CD14-positive monocyte (primary cell): Measurements from ENCODE around the gene CRTC3. TPM values are rescaled to one million over a fixed set of nuclear protein-coding genes. Genes with fewer than 3 reads are reported as not detected.

Source experiments
- DNase-seq, 3 donors: peaks; one replicate each; pipeline ENCODE4 v3.0.0-alpha.2; 2011 to 2022
- H2AFZ ChIP-seq: 2 replicates; pipeline ENCODE4 v1.6.0; 2012; ENCODE audit warnings: mild to moderate bottlenecking, low read depth, low read length, inconsistent platforms; ENCODE audit not compliant: insufficient read depth, poor library complexity, severe bottlenecking
- H3K27ac ChIP-seq, 2 donors: 1 replicate in 1 of 2; 2 replicates in 1 of 2; pipeline ENCODE4 v1.5.1; 2012 to 2013; ENCODE audit warnings: low read length in 2 of 2, control low read depth in 1 of 2, inconsistent platforms in 1 of 2, low read depth in 1 of 2, mild to moderate bottlenecking in 1 of 2
- H3K27me3 ChIP-seq, 2 donors: one replicate each; pipeline versions ENCODE4 v1.6.0 to v1.6.1; 2011 to 2013; ENCODE audit warnings: low read length in 2 of 2; ENCODE audit not compliant: control insufficient read depth in 2 of 2, insufficient read depth in 2 of 2
- H3K36me3 ChIP-seq, 2 donors: replicated peaks in 1 of 2; 1 replicate in 1 of 2; 2 replicates in 1 of 2; pipeline versions ENCODE4 v1.5.1 to v1.6.1; 2012 to 2013; ENCODE audit warnings: low read length in 2 of 2, control low read depth in 1 of 2, inconsistent platforms in 1 of 2, mild to moderate bottlenecking in 1 of 2; ENCODE audit not compliant: insufficient read depth in 2 of 2, control insufficient read depth in 1 of 2
- H3K4me1 ChIP-seq, 2 donors: 1 replicate in 1 of 2; 2 replicates in 1 of 2; pipeline versions ENCODE4 v1.5.1 to v1.6.1; 2012 to 2013; ENCODE audit warnings: low read length in 2 of 2, control low read depth in 1 of 2, inconsistent platforms in 1 of 2, mild to moderate bottlenecking in 1 of 2, moderate library complexity in 1 of 2; ENCODE audit not compliant: insufficient read depth in 2 of 2, control insufficient read depth in 1 of 2
- H3K4me2 ChIP-seq: replicated peaks from 2 replicates; pipeline ENCODE3; 2012; ENCODE audit warnings: low read length, moderate library complexity, mild to moderate bottlenecking; ENCODE audit not compliant: poor library complexity, severe bottlenecking; ENCODE audit errors: extremely low read depth
- H3K4me3 ChIP-seq, 3 experiments: fragments of 200-600 bp in 1 of 3; sonication (generic) in 1 of 3; replicated peaks in 1 of 3; 1 replicate in 2 of 3; 2 replicates in 1 of 3; pipeline ENCODE4 v1.5.1; 2011 to 2013; ENCODE audit warnings: low read length in 3 of 3, mild to moderate bottlenecking in 3 of 3, control low read depth in 2 of 3, low read depth in 2 of 3, inconsistent platforms in 1 of 3, moderate library complexity in 1 of 3
- H3K79me2 ChIP-seq: 2 replicates; pipeline ENCODE4 v1.6.0; 2012; ENCODE audit warnings: mild to moderate bottlenecking, control low read depth, inconsistent platforms, low read length, moderate library complexity; ENCODE audit not compliant: insufficient read depth
- H3K9ac ChIP-seq: 2 replicates; pipeline ENCODE4 v1.6.0; 2017; ENCODE audit warnings: low read length, mild to moderate bottlenecking; ENCODE audit not compliant: insufficient read depth, poor library complexity, severe bottlenecking
- H3K9me3 ChIP-seq, 2 donors: replicated peaks in 1 of 2; 1 replicate in 1 of 2; 2 replicates in 1 of 2; pipeline versions ENCODE4 v1.5.1 to v1.6.1; 2012 to 2013; ENCODE audit warnings: low read length in 2 of 2, control low read depth in 1 of 2; ENCODE audit not compliant: control insufficient read depth in 1 of 2, insufficient read depth in 1 of 2
- H4K20me1 ChIP-seq: 2 replicates; pipeline ENCODE4 v1.6.0; 2012; ENCODE audit warnings: mild to moderate bottlenecking, low read length, control low read depth, moderate library complexity; ENCODE audit not compliant: insufficient read depth
- H3K27ac Mint-ChIP-seq, 7 donors: one replicate each; pipeline ENCODE4 v1.8.0; 2020; ENCODE audit warnings: mild to moderate bottlenecking in 7 of 7, mixed read lengths in 7 of 7, moderate library complexity in 6 of 7, inconsistent platforms in 2 of 7
- H3K27me3 Mint-ChIP-seq, 3 donors: one replicate each; pipeline ENCODE4 v1.8.0; 2021 to 2022; ENCODE audit warnings: low read depth in 3 of 3, mild to moderate bottlenecking in 3 of 3, mixed read lengths in 3 of 3, moderate library complexity in 3 of 3, inconsistent platforms in 1 of 3
- H3K36me3 Mint-ChIP-seq, 2 donors: one replicate each; pipeline ENCODE4 v1.8.0; 2020; ENCODE audit warnings: mixed read lengths in 2 of 2, inconsistent platforms in 1 of 2, mild to moderate bottlenecking in 1 of 2
- H3K4me1 Mint-ChIP-seq: one replicate; pipeline ENCODE4 v1.8.0; 2020; ENCODE audit warnings: mild to moderate bottlenecking, mixed read lengths
- H3K4me3 Mint-ChIP-seq, 2 donors: one replicate each; pipeline ENCODE4 v1.8.0; 2020; ENCODE audit warnings: mild to moderate bottlenecking in 2 of 2, mixed read lengths in 2 of 2, moderate library complexity in 1 of 2
- H3K9me3 Mint-ChIP-seq, 7 donors: one replicate each; pipeline ENCODE4 v1.8.0; 2020 to 2022; ENCODE audit warnings: mixed read lengths in 7 of 7, mild to moderate bottlenecking in 6 of 7, moderate library complexity in 6 of 7, inconsistent platforms in 2 of 7
- WGBS: methylation state at CpG from one replicate; pipeline ENCODE4 v1.1.5; 2013; ENCODE audit warnings: missing lambda C conversion rate; ENCODE audit not compliant: insufficient coverage; 5-methylcytosine and 5-hydroxymethylcytosine counted together
- intact Hi-C, 2 donors: fragments of 100-400 bp; cut with micrococcal nuclease; formaldehyde crosslinking; loops; one replicate each; pipeline versions ENCODE4 v1.15.0 to v1.15.1; 2023
- polyA plus RNA-seq, 3 donors: library from polyadenylated mRNA; depleted of rRNA in 1 of 3; unstranded in 2 of 3; stranded (reverse) in 1 of 3; fragments of 300-500 nt in 2 of 3; fragments of >200 nt in 1 of 3; fragmentation: Illumina TruSeq in 2 of 3; gene quantifications; 1 replicate in 2 of 3; 2 replicates in 1 of 3; pipeline ENCODE4 v1.2.3, GENCODE V29; 2012 to 2021
- TF ChIP-seq, protein P1 (sequence below): fragments of 200-600 bp; IDR thresholded peaks from one replicate; pipeline ENCODE4 v1.8.0; 2022; ENCODE audit warnings: antibody characterized with exemption, mild to moderate bottlenecking

CRTC3 gene
- polyA plus RNA-seq, 3 donors: 6.0 to 25.4 (median 12.2) TPM

DNA sequence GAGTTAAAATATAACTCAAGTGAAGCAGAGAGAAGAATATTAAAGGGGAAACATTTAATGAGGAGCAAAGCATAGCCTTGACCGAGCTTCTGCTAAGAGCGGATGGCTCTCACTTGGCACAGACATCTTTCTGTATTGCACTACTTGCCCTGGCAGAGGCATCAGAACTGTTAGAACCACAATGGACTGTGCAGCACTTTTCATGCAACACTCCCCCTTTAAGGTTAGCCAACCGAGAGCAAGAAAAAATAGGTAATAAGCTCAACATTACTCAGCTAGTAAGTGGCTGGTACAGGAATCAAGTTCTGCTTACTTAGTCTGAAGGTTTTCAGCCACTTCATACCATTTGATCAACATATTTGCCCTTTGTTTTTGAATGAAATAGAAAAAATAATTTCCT is 33.7 kb downstream of the CRTC3 start:
- H3K4me1 Mint-ChIP-seq: peaks cover 79% of the 10 kb centered on the region
- intact Hi-C loops: loop anchor here in 1 of 2 donors (5.0 to 10.0 kb wide), 2 partner anchors 34 to 301 kb away; partner anchors contain the start of gene FURIN
- Histone ChIP-seq H3K4me1 (peaks cover 79 to 81% of the 10 kb centered on the region in 2 donors), H3K9ac (peak overlapping the region; percentile 65), H3K36me3 (peaks cover 0 to 8% of the 10 kb centered on the region in 2 donors), H3K79me2 (peaks cover 42% of the 10 kb centered on the region), H3K27ac (peak overlapping the region; percentile 51 to 96), H4K20me1 (no peaks in the 10 kb centered on the region), H3K27me3 (no peaks in the 10 kb centered on the region), H3K4me3 (peak overlapping the region in 1 of 3 experiments; percentile 59), H3K4me2 (peak overlapping the region; percentile 69), H3K9me3 (no peaks in the 10 kb centered on the region), H2AFZ (no peak overlapping the region)
- H3K36me3 Mint-ChIP-seq: peaks cover 20 to 22% of the 10 kb centered on the region in 2 donors
- DNase-seq: peak in 2 of 3 donors; percentile 50
- H3K27ac Mint-ChIP-seq: peak overlapping the region; percentile 93 to 99 (median 97)
- peaks cover 0 to 4% (median 0%) of the 10 kb centered on the region in 3 donors for H3K27me3 Mint-ChIP-seq
- peaks cover 0 to 2% (median 0%) of the 10 kb centered on the region in 7 donors for H3K9me3 Mint-ChIP-seq
- TF ChIP-seq, protein P1, sequence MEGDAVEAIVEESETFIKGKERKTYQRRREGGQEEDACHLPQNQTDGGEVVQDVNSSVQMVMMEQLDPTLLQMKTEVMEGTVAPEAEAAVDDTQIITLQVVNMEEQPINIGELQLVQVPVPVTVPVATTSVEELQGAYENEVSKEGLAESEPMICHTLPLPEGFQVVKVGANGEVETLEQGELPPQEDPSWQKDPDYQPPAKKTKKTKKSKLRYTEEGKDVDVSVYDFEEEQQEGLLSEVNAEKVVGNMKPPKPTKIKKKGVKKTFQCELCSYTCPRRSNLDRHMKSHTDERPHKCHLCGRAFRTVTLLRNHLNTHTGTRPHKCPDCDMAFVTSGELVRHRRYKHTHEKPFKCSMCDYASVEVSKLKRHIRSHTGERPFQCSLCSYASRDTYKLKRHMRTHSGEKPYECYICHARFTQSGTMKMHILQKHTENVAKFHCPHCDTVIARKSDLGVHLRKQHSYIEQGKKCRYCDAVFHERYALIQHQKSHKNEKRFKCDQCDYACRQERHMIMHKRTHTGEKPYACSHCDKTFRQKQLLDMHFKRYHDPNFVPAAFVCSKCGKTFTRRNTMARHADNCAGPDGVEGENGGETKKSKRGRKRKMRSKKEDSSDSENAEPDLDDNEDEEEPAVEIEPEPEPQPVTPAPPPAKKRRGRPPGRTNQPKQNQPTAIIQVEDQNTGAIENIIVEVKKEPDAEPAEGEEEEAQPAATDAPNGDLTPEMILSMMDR: no peak
- WGBS: 71% methylated on average over 2 of the region's 3 CpGs
- peak overlapping the region in 1 of 2 donors; percentile 79 for H3K4me3 Mint-ChIP-seq

DNA sequence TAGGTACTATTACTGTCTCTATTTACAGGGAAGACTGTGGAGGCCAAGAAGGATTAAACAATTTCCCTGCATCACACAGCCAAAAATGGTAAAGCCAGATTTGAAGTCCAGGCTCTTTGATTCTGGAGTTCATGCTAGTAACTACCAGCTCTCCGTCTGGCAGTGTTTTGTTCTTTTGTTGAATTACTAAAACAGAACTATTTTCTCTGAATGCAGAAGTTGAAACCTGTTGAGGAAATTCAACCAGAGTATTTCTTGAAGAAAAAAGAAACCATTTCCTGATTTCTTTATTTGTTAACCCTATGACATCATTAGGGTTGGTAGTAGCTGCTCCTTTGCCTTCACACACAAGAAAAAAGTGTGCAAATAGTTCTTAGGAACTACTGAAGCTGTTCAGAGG is 34.3 kb downstream of the CRTC3 start:
- H3K27me3 Mint-ChIP-seq: peaks cover 0 to 4% (median 0%) of the 10 kb centered on the region in 3 donors
- peaks cover 83 to 86% of the 10 kb centered on the region in 2 donors for H3K4me1 ChIP-seq
- no CpG with 5 or more reads among the region's 1 CpG for WGBS
- H3K4me1 Mint-ChIP-seq: peaks cover 83% of the 10 kb centered on the region
- H3K27me3 ChIP-seq: no peaks in the 10 kb centered on the region
- peak overlapping the region; percentile 65 for H3K9ac ChIP-seq
- no peaks in the 10 kb centered on the region for H4K20me1 ChIP-seq
- peak; percentile 67 to 92 (median 80) for DNase-seq
- peaks cover 42% of the 10 kb centered on the region for H3K79me2 ChIP-seq
- H3K36me3 Mint-ChIP-seq: peaks cover 18 to 20% of the 10 kb centered on the region in 2 donors
- peak overlapping the region; percentile 93 to 99 (median 97) for H3K27ac Mint-ChIP-seq
- intact Hi-C loops: loop anchor here in 1 of 2 donors (2.0 to 10.0 kb wide), 3 partner anchors 13 to 301 kb away; partner anchors contain the start of gene FURIN
- TF ChIP-seq, protein P1: no peak
- peaks cover 0 to 2% (median 0%) of the 10 kb centered on the region in 7 donors for H3K9me3 Mint-ChIP-seq
- H3K4me3 ChIP-seq: peak overlapping the region in 1 of 3 experiments; percentile 59
- peaks cover 0 to 8% of the 10 kb centered on the region in 2 donors for H3K36me3 ChIP-seq
- no peaks in the 10 kb centered on the region for H3K9me3 ChIP-seq
- no peak overlapping the region for H2AFZ ChIP-seq
- H3K4me2 ChIP-seq: peak overlapping the region; percentile 69
- H3K4me3 Mint-ChIP-seq: peak overlapping the region; percentile 8 to 81
- H3K27ac ChIP-seq: peak overlapping the region; percentile 69 to 96
